HG02884 (cell line): ENCODE data around the gene CCL18.
"Not testable (repeated sequence)": the region's sequence is repeated elsewhere in the genome, so short reads cannot be mapped to it uniquely, and the experiment has no call there.

Experiments used
- ATAC-seq: cut with Tn5 transposase; IDR thresholded peaks from one replicate; pipeline ENCODE4 v1.9.1; 2021; ENCODE audit warnings: mild to moderate bottlenecking, moderate library complexity; ENCODE audit not compliant: unreplicated experiment

CCL18 gene

DNA sequence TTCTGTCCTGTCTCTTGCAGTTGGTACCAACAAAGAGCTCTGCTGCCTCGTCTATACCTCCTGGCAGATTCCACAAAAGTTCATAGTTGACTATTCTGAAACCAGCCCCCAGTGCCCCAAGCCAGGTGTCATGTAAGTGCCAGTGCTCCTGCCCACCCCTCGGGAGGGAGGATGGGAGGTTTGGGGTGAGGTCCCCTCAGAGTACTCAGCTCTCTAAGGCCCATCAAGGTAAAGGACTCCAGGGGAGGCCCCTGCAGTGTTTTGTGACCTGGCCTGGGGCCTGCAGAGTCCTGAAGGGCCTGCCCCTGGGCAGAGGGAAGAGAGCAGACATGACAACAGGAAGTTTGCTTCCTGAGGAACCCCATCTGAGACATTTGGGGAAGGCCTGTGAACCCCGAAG, 6.4 kb downstream of the CCL18 start:
- no peak for ATAC-seq

DNA sequence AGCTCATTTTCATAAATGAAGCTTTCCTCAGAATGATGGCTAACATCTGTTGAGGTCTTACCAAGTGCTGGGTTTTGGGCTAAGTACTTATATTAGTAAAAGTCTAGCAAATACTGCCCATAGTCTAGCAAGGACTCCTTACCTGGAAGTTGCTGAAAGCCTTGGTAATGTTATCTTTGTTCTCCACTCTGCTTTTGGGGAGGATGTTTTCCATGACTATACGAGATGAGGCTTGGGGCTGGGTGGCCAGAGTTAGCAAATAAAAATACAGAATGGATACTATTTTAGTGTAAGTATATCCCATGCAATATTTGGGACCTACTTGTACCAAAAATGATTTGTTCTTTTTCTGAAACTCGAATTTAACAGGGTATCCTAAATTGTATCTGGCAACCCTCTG, 7.7 kb downstream of the CCL18 start:
- ATAC-seq, result no peak

DNA sequence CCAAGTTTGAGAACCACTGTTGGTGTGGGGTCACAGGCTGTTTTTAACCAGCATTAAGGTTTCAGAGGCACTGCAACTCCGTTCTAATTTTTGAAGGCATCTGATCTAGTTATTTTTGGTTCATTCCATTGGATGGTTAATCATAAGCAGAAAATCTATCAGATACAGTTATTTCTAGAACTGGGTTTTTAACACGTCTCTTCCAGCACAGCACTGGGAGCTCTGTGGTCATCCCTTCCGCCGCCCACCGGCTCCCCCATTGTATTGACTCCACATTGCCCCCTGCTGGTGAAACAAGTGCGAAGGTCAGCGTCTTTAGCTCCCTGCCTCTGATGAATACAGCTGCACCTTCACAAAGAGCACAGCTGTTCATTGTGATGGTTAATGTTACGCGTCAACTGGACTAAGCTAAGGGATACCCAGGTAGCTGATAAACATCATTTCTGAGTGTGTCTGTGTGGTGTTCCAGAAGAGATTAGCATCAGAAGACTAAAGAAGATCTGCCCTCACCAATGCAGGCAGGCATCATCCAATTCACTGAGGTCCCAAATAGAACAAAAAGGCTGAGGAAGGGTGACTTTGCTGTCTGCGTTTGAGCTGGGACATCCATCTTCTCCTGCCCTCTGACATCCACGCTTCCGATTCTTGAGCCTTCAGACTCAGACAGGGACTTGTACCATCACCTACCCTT, 8.5 kb downstream of the CCL18 start:
- ATAC-seq, result no peak

DNA sequence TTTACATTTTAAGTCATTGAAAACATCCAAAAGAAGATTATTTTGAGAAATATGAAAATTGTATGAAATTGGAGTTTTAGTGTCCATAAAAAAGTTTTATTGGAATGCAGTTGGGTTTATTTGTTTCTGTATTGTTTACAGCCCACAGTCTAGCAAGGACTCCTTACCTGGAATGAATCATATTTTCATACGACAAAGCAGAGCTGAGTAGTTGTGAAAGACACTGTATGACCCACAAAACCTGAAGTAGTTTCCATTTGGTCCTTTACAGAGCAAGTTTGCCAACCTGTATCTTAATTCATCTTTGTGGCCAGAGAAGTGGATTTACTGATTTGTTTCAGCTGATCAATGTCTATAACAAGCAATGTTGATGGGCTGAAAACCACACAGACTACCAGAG, 10.3 kb downstream of the CCL18 start:
- ATAC-seq, result no peak

DNA sequence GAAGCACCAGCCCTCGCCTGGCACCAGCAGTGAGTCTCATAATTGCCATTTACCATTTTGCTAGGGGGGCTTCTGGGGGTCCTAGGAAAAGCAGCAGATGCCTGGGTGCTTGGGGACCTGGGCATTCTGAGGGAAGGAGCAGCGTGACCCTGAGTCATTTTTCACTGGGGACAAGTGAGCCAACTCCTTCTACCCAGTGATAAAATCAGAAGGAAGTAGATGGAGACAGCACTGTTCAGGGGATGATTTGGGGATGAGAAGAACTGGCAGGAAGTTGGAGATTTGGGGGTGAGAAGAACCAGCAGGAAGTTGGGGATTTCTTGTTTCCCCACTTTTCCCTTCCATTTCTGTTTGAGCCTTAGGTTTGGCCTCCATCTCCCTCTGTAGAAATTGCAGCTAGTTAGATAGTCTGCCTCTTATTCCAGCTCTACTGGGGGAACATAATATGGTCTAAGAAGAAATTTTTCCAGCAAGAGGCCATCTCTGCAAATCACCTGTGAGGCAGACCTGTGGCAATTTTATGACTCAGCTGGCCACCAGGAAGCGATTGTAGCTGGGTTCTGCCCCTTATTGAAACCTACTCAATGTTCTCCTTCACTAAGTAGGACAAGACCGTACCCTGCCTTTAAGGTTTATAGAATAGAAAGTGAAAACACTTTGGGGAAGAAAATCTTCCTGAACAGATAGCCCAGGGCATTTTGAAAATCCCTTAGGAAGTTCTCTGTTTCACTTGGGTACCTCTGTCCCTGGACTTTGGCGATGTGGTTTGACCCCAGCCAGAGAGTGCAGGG, 17.8 kb downstream of the CCL18 start:
- peak; percentile 34 for ATAC-seq

DNA sequence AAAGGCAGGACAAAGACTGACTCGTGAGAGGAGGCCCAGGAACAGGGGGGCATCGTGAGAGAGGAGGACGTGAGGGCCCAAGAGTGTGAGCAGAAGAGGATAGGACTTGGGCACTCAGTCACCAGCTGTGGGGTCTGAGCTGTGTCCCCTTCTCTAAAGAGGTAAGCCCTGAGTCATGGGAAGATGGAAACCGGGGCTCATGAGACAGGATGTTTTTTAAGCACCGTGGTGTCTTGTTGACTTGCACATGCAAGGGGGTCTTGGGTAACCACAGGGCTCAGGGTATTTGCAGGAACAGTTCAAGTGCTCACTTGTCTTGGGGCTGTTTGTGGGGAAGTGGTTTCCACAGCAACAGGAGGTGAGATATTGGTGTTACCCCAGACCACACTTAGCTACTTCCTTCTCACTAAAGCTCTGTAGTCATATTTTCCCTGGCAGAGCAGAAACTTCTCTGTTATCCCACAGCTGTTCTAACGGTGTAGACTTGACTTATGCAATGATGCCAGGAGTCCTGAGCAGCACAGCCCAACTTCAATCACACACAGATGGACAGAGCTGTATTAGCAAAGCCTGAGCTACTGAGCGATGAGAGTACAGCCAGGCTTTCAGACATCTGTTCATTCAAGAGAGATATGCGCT, 18.5 kb downstream of the CCL18 start:
- ATAC-seq, result peak; percentile 43

DNA sequence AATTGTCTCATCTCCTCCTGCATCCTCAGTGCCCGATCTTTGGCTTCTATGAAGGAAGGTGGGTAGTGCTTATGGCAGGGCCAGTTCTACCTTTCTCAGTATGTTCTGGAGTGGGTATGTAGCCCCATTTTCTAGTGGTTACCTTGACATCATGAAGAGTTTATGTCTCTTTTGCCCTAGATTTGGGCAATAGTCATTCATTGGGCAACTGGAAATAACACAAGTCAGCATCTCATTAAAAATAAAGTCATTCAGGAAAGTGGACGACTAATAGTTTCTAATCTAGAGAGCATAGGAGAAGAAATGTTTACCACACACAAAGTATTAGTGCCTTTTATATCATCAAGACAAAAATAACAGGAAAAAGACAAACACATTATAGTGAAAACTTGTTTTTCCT, 19.6 kb downstream of the CCL18 start:
- ATAC-seq, result not testable (repeated sequence)

DNA sequence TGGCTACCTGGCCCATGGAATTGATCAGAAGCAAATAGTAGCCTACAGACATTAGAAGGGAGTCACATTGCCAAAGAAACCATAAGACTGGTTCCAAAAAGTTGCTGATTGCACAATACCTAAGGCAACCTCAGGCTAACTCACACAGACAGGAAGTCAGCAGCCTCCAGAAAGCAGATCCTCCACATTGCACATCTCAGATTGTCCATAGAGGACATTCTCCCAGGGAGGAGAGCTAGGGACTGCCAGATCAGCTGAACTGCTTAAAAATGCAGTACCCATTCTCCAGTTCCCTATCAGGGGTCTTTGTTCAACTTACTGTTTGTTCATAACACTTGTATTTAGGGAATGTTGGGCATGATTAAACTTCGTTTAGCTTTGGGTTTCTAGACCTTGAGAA, 21.7 kb downstream of the CCL18 start:
- ATAC-seq, result no peak

DNA sequence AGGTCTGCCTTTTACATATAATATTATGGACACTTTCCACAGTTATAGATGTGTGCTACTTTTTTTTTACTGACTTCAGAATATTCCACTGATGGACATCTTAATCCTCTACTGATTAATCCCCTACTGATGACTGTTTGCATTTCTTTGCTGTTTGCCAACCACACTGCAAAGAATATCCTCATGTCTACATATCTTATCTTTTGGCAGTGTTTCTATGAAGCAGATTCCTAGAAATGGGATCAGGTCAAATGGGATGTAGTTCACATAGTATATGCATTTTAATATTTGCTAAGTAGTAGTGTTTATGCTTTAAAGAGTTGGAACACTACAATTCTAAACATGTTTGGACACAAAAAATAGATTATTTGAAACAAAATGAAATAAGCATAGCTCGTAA, 22.7 kb downstream of the CCL18 start:
- no peak for ATAC-seq

DNA sequence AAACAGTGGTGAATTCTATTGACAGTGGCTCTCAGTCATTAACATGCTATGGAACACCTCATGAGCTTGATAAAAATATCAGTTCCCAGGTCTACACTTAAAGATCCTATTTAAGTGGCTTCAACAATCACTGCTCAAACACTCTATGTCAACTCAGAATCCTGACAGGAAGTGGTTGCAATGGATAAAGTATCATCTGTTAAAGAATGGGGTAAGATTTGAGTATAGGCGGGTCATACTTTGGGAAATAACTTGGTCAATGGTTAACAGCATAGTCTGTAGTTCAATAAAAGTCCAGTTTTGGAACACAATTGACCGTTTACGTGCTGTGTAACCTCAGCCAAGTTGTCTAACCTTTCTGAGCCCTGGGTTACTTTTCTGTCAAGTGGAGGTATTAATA, 23.4 kb downstream of the CCL18 start:
- ATAC-seq, result not testable (repeated sequence)

DNA sequence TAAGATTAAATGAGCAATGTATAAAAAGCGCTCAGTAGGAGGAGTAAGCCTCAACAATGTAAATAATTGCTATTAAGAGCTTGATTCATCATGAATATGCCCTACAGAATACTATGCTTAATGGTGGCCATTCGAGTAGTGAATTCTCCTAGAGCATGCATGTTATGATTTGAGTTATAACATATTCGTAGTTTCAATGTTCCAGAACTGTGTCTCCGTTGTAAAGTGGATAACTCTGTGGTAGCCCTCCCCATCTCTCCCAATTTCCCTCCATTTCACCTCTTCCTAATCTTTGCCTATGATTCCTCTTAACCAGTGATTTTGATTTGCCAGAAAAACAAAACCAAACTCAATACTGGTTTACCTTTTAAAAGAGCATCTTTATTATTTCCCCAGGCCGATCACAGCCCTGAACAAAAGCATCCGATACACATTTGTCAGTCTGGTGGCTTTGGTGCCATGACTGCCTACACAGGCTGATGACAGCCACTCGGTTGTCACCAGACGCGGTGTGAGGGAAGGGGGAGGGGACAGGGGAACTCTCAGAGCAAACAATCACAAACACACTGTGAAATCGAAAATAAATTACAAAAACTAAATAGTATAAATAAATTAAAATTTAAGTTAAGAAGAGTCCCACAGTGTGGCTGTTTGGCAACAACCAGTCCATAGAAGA, 24.0 kb downstream of the CCL18 start:
- not testable (repeated sequence) for ATAC-seq

DNA sequence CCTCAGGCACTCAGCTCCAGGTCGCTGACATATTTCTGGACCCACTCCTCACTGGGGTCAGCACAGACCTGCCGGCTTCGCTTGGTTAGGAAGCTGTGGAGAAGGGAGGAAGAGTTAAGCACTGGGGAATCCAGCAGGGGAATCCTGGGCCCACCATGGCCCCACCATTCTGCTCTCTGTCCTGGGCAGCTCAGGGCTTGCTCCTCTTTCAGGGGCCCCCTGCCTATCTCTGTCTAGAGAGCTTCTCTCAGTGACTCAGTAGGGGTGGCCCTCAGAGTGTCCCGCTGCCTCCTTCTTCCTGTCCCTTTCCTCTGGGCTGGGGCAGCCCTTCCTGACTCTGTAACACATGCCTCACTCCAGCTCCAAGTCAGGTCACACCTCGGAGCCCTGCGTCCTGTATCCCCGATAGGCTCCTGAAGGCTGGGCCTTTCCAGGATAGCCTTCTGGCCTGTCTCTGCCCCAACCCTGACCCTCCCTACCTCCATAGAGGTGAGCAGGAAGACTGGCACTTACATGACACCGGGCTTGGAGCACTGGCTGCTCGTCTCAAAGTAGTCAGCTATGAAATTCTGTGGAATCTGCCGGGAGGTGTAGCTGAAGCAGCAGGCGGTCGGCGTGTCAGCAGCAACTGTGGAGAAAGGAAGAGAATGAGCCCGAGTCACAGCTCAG, 24.7 kb downstream of the CCL18 start:
- ATAC-seq, result no peak

DNA sequence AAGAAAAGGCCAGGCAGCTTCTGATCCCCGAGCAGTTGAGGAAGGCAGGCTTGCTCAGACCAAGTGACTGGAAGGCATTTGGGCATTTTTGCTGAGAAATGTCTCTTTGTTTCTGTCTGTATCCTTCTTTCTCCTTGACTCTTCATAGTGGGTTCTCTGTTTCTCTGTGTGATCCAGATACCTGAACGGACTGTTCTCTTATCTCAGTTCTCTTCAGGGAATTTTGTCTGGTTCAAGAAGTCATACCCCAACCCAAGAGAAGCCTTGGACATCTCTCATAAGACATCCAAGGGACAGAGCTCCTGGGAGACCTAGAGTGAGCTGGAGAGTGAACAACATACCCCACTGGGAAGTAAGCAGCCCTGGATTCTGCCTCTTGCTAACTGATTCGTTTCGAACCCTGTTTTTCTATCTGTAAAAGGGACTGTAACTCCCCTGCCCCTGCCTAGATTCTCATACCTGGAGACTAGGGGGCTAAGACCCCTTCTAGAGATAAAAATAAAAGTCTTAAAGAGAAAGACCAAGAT, 25.3 kb downstream of the CCL18 start:
- ATAC-seq, result no peak

DNA sequence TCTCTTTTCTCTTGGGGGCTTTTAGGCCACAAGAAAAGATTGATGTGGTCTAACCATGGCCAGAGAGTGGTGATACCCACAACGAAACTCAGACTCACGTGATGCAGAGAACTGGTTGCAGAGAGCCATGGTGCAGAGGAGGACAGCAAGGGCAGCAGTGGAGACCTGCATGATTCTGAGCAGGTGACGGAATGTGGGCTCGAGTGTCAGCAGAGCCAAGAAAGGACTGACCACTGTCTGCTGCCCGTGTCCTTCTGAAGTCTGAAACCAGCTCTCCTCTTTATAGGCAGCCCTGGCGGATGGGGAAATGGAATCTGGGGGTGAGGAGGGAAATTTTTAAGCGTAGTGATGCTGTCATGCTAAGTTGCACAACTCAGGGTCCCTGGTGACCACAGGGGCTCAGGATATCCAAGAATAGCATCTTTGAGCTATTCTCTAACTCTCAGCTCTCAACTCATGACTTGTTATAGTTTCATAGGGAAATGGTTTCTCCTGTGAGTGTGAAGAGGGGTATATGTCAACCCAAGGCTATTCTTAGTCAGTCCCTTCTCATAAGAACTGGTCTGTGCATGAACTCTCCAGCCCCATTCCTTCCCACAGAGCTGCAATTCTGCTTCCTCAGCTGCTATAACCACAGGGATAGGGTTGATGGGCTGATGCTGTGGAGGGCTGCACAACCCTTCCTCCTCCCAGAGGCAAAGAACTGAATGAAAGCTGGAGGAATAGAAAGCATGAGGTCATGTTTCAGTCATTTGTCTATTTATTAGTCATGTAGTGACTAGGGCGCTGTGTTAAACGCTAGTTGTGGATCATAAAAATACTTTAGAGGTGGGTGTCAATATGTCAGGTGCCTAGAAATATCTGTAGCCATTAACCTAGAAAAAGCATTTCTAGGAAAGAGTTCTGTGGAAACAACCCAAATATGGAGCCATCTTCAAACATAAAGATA, 26.1 kb downstream of the CCL18 start, which contains the start of gene CCL3:
Gene CCL3, minus strand, starts transcription at position 256 of the 949 bp plus-strand sequence. Its CDS starts 85 bp downstream, at position 171.
- peak; percentile 74 for ATAC-seq

DNA sequence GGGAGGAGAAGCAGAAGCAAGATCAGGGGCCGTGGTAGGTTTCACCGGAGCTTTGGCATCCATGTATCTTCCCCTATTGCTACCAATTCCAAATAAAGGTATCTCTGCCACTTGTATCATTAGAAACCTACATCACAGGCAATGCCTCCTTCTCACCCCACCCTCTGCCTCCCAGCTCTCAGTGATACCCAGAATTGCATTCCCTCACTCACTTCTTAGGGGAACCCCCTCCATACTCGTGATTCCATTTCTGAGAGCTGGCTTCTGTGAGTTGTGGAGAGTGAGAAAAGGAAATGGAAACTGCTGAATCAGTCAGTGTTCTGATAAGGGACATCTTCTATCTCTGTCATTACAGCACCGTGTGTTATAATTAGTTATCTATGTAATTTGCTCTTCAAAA, 28.2 kb downstream of the CCL18 start:
- ATAC-seq, result no peak

DNA sequence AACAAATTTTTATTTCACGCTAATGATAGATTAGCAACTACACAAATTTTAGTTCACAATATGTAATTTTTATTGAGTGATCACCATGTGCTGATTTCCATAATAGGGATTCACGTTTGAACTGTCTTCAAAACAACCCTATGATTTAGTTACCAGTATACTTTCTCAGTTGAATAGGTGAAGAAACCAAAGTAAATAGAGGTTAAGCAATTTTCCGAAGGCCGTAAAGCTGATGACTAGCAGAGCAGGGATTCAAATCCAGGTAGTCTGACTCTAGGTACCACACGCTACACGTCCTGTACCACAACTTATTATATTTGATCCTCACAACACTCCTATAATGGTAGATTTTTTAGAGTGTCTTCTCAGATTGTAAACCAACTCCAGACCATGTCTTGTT, 28.6 kb downstream of the CCL18 start:
- ATAC-seq, result not testable (repeated sequence)

DNA sequence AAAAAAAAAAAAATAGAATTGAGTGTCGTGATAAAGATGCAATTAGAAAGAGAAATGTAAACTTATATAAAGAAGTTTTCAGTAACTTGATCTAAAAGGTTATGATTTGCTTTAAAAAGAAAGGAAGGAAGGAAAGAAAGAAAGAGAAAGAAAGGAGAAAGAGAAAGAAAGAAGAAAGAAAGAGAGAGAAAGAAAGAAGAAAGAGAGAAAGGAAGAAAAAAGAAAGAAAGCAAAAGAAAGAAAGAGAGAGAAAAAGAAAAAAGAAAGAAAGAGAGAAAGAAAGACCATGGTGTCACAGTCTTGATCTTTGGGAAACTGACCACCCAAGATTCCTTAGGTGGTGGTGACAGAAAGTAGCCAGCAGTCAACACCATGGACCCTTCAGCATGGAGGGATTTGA, 30.2 kb downstream of the CCL18 start:
- no peak for ATAC-seq

DNA sequence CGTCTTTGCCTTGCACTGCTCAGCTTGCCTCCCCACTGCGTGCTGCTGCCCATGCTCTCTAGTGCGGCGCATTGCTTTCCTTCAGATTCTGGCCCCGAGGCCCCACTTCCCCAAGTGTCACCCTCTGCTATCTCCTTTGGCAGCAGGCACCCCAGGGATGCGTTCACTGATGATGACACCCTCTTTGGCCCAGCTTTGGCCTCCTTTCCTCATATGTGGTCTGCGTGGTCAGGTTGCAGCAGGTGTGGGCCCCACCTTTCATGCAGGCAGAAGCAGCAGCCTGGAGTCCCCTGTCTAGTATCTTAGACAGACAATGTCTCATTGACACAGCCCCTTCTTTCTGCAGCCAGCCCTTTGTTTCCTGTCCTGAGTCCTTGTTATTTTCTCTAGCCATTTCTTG, 30.7 kb downstream of the CCL18 start:
- no peak for ATAC-seq

DNA sequence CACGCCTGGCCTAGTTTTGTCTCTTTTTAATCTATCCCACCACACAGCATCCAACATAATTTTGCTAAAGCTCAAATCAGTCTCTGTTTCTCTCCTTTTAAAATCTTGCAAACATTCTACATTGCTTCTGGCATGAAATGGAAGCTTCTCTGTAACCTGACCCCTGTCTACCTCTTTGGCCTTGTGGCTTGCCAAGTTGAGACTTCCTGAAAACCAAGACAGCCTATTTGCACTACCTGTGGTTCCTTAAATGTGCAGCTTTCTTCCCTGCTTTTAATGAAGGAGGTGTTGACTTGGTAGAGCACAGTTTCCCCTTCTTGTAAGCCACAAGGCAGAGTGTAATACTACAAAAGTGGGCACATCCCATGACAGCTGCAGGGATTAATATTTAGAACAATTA, 31.9 kb downstream of the CCL18 start:
- ATAC-seq, result no peak
